ENCODE measurements around the gene MAPK11.

The MAPK11 gene

GRCh38 chr22:50269970-50270665, at the start of gene MAPK11:
TSS of gene MAPK11 (minus strand) at chr22:50270380. CDS start at chr22:50270292, 88 bp downstream.
- peak; percentile 45 for DNase-seq (ENCODE audit: low read depth)
- peak within 1 kb of the TSS; percentile 57 for H3K4me3 ChIP-seq (replicated peaks; ENCODE audit: low read depth, low read length)
- TF ChIP-seq, protein P1, sequence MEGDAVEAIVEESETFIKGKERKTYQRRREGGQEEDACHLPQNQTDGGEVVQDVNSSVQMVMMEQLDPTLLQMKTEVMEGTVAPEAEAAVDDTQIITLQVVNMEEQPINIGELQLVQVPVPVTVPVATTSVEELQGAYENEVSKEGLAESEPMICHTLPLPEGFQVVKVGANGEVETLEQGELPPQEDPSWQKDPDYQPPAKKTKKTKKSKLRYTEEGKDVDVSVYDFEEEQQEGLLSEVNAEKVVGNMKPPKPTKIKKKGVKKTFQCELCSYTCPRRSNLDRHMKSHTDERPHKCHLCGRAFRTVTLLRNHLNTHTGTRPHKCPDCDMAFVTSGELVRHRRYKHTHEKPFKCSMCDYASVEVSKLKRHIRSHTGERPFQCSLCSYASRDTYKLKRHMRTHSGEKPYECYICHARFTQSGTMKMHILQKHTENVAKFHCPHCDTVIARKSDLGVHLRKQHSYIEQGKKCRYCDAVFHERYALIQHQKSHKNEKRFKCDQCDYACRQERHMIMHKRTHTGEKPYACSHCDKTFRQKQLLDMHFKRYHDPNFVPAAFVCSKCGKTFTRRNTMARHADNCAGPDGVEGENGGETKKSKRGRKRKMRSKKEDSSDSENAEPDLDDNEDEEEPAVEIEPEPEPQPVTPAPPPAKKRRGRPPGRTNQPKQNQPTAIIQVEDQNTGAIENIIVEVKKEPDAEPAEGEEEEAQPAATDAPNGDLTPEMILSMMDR (IDR thresholded peaks at IDR 0.05; ENCODE audit: low read length, missing control alignments), result no peak

DNA sequence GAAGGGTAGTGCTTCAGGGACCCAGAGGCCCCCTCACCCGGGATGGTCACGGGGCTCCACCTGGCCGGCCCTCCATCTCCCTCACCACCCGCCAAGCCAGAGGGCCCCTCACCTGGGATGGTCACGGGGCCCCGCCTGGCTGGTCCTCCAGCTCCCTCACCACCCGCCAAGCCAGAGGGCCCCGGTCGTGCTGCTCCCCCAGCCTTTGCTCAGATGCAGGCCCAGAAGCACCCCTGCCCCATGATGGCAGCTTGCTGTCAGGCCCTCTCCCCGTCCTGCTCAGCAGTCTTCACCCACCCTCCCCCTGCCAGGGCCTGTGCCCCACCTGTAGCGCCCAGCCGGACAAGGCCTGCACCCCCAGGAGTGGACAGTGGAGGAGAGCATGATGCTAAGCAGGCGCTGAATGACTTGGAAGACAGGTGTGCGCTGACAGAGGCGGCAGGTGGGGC, 49.3 kb upstream of the MAPK11 start:
- DNase-seq (ENCODE audit: low read depth), result no peak
- TF ChIP-seq, protein P1 (IDR thresholded peaks at IDR 0.05; ENCODE audit: low read length, missing control alignments), result no peak
- H3K4me3 ChIP-seq (replicated peaks; ENCODE audit: low read depth, low read length), result no peak overlapping the region

DNA sequence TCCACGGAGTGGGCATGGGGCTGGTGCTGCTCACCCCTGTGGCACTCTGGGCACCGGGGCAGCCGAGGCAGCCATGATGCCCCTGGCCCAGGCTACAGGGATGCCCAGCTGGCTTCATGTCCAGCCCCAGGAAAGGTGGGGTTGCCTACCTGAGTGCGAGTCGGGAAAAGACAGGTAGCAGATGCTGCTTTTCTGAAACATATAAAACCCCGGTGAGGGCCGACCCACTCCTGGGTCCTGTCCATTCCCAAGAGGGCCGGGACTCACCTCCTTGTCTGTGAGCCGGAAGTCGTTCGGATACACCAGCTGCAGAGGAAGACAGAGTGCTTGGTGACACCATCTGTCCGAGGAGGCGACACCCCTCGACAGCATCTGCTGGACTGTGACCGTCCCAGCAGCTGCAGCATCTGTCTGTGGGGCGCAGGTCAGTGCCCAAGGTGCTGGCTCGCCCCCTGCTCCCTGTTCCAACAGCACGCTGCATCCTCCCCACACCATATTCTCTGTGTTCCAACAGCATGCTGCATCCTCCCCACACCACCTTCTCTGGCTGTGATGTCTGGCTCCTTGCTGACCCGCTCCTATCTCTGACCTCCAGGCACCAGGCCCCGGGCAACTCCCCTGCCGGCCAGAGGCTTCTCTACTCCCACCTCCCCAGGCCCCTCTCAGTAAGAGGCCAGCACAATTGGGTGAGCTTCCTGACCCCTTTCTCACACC, 48.7 kb upstream of the MAPK11 start:
- H3K4me3 ChIP-seq (replicated peaks; ENCODE audit: low read depth, low read length), result no peak overlapping the region
- TF ChIP-seq, protein P1 (IDR thresholded peaks at IDR 0.05; ENCODE audit: low read length, missing control alignments), result no peak
- DNase-seq (ENCODE audit: low read depth), result no peak

DNA sequence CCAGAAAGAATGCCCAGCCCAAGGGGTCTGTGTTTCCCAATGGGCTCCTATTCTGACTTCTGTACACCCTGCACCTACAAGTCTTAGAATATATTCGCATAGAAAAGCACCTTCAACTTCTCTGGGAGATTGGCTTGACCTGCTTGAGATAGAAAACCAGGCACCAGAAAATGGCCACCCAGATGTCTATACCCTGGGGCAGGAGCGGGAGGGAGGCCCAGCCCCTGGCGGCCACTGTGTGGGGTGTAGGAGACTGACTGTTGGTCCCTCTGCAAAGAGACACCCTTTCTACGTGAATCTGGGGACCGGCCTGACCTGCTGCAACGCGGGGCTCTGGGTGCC, 48.1 kb upstream of the MAPK11 start:
- no peak overlapping the region for H3K4me3 ChIP-seq (replicated peaks; ENCODE audit: low read depth, low read length)
- TF ChIP-seq, protein P1 (IDR thresholded peaks at IDR 0.05; ENCODE audit: low read length, missing control alignments), result no peak
- no peak for DNase-seq (ENCODE audit: low read depth)

DNA sequence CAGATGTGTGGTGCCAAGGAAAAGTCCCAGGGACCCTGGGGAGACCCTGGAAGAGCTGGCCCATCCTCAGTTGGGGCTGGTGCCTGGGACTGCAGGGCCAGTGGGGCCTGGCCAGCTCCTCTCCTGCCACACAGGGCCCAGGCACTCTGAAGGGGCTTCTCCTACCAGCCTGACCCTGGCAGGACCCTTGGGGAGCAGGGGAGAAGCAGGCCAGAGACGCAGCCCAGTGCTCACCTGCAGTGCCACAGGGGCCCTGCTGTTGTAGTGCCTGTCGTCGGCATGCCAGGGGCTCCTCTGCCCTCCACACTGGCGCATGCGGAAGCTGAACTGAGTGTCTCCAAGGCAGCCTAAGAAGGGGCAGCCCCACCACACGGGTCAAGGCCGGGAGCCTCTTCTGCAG, 47.5 kb upstream of the MAPK11 start:
- H3K4me3 ChIP-seq (replicated peaks; ENCODE audit: low read depth, low read length), result no peak overlapping the region
- DNase-seq (ENCODE audit: low read depth), result no peak
- TF ChIP-seq, protein P1 (IDR thresholded peaks at IDR 0.05; ENCODE audit: low read length, missing control alignments), result no peak

GRCh38 chr22:50317178-50317577, 47.0 kb upstream of the MAPK11 start:
- TF ChIP-seq, protein P1 (IDR thresholded peaks at IDR 0.05; ENCODE audit: low read length, missing control alignments), result no peak
- no peak overlapping the region for H3K4me3 ChIP-seq (replicated peaks; ENCODE audit: low read depth, low read length)
- no peak for DNase-seq (ENCODE audit: low read depth)

All from fibroblast of pulmonary artery (primary cell).